Astrocyte (in vitro differentiated cells and primary cell): ENCODE results near the gene PXDC1. TPM values are rescaled to one million over a fixed set of nuclear protein-coding genes. Genes with fewer than 3 reads are reported as not detected.

Experiments used
- DNase-seq: peaks from one replicate; pipeline ENCODE4 v3.0.0-alpha.2; 2010; ENCODE audit warnings: low read depth
- FAIRE-seq: peaks from 2 replicates; lab custom pipeline; 2011; peaks lifted over from hg19 to GRCh38; lab: Jason Lieb, UNC
- H2AFZ ChIP-seq: 2 replicates; pipeline ENCODE4 v1.6.0; 2012; ENCODE audit warnings: low read depth, low read length, inconsistent platforms
- H3K27ac ChIP-seq: 2 replicates; pipeline ENCODE4 v1.5.1; 2011; ENCODE audit warnings: low read depth, low read length, inconsistent platforms
- H3K27me3 ChIP-seq: 2 replicates; pipeline ENCODE4 v1.6.0; 2011; ENCODE audit warnings: low read length, inconsistent platforms; ENCODE audit not compliant: insufficient read depth
- H3K36me3 ChIP-seq: 2 replicates; pipeline ENCODE4 v1.5.1; 2011; ENCODE audit warnings: low read length, inconsistent platforms; ENCODE audit not compliant: insufficient read depth
- H3K4me1 ChIP-seq: 2 replicates; pipeline ENCODE4 v1.5.1; 2011; ENCODE audit warnings: low read length, inconsistent platforms; ENCODE audit not compliant: insufficient read depth
- H3K4me2 ChIP-seq: 2 replicates; pipeline ENCODE4 v1.6.0; 2012; ENCODE audit warnings: low read length, inconsistent platforms
- H3K4me3 ChIP-seq: 2 replicates; pipeline ENCODE4 v1.5.1; 2011; ENCODE audit warnings: low read depth, mild to moderate bottlenecking, low read length, inconsistent platforms; ENCODE audit not compliant: insufficient read depth
- H3K79me2 ChIP-seq: 2 replicates; pipeline ENCODE4 v1.6.0; 2012; ENCODE audit warnings: mild to moderate bottlenecking, low read length, inconsistent platforms; ENCODE audit not compliant: insufficient read depth
- H3K9ac ChIP-seq: 2 replicates; pipeline ENCODE4 v1.6.0; 2012; ENCODE audit warnings: mild to moderate bottlenecking, low read length, inconsistent platforms
- H3K9me3 ChIP-seq: 2 replicates; pipeline ENCODE4 v1.5.1; 2012; ENCODE audit warnings: low read depth, mild to moderate bottlenecking, low read length, inconsistent platforms; ENCODE audit not compliant: insufficient read depth
- H4K20me1 ChIP-seq: 2 replicates; pipeline ENCODE4 v1.6.0; 2012; ENCODE audit warnings: low read length, inconsistent platforms; ENCODE audit not compliant: insufficient read depth
- H3K27ac Mint-ChIP-seq: one replicate; pipeline ENCODE4 v1.8.0; 2021; ENCODE audit warnings: mild to moderate bottlenecking, mixed read lengths; ENCODE audit not compliant: unreplicated experiment
- H3K27me3 Mint-ChIP-seq: one replicate; pipeline ENCODE4 v1.8.0; 2021; ENCODE audit warnings: low read depth, mixed read lengths; ENCODE audit not compliant: unreplicated experiment
- H3K36me3 Mint-ChIP-seq: one replicate; pipeline ENCODE4 v1.8.0; 2021; ENCODE audit warnings: low read depth, mixed read lengths; ENCODE audit not compliant: unreplicated experiment
- H3K4me1 Mint-ChIP-seq: one replicate; pipeline ENCODE4 v1.8.0; 2021; ENCODE audit warnings: low read depth, mixed read lengths; ENCODE audit not compliant: unreplicated experiment
- H3K4me3 Mint-ChIP-seq: one replicate; pipeline ENCODE4 v1.8.0; 2021; ENCODE audit warnings: mild to moderate bottlenecking, moderate library complexity, mixed read lengths; ENCODE audit not compliant: unreplicated experiment
- H3K9me3 Mint-ChIP-seq: one replicate; pipeline ENCODE4 v1.8.0; 2021; ENCODE audit warnings: mild to moderate bottlenecking, mixed read lengths; ENCODE audit not compliant: unreplicated experiment
- EZH2 ChIP-seq: IDR thresholded peaks from 2 replicates; pipeline ENCODE4 v1.6.1; 2012; ENCODE audit warnings: mild to moderate bottlenecking, low read length, inconsistent platforms; ENCODE audit not compliant: insufficient read depth
- total RNA-seq: library from RNA; stranded (reverse); gene quantifications from 2 replicates; pipeline ENCODE4 v1.2.1, GENCODE V29; 2021
- TF ChIP-seq, protein P1 (sequence below): IDR thresholded peaks from 2 replicates; pipeline ENCODE4 v1.5.1; 2011; ENCODE audit warnings: low read depth, mild to moderate bottlenecking, inconsistent platforms, low read length, moderate library complexity; ENCODE audit not compliant: insufficient read depth

The PXDC1 gene
- total RNA-seq, 1 donor from 2014 or later = 58.2 TPM

DNA sequence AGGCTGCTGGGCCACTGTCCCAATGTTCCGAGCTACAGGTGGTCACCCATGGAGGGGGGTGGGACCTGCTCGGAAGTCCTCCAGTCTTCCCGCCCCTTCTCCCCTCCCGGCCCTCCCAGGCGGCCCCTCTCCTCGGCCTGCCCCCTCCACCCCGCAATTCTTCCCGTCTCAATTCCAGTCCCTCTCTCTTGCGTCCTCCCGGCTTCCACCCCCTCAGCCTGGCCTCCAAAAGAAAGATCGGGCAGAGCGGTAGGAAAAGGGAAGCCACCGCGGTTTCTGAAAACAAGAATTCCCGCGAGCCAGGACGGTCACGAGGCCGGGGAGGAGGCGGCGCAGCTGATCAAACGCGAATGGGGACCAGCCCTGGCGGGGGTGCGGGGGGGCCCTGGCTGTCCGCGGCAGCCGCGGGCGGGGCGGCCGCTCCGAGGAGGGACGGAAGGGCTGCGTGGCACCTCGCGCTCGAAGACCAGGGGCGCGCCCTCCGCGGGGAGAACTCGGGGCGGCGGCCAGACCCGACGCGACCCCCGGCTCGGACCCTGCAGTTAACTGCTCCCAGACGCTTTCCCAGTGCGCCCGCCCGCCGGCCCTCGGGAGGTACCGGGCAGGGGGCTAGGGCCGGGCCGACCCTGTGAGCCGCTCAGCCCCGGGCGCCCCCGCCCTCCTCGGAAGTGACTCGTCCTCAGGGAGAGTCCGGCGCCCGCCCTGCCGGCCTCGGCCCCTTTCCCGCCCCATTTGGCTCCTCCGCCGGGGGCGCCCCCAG lies 1.0 kb downstream of the PXDC1 start:
- H3K36me3 ChIP-seq = peaks cover 10% of the 10 kb centered on the region
- DNase-seq (peak; percentile 60), FAIRE-seq (no peak)
- peaks cover 48% of the 10 kb centered on the region for H4K20me1 ChIP-seq
- peaks cover 10% of the 10 kb centered on the region for H3K36me3 Mint-ChIP-seq
- peak overlapping the region; percentile 91 for H3K4me2 ChIP-seq
- peak overlapping the region; percentile 91 for H3K4me3 Mint-ChIP-seq
- H2AFZ ChIP-seq = no peak overlapping the region
- TF ChIP-seq EZH2 = no peak
- TF ChIP-seq, protein P1, sequence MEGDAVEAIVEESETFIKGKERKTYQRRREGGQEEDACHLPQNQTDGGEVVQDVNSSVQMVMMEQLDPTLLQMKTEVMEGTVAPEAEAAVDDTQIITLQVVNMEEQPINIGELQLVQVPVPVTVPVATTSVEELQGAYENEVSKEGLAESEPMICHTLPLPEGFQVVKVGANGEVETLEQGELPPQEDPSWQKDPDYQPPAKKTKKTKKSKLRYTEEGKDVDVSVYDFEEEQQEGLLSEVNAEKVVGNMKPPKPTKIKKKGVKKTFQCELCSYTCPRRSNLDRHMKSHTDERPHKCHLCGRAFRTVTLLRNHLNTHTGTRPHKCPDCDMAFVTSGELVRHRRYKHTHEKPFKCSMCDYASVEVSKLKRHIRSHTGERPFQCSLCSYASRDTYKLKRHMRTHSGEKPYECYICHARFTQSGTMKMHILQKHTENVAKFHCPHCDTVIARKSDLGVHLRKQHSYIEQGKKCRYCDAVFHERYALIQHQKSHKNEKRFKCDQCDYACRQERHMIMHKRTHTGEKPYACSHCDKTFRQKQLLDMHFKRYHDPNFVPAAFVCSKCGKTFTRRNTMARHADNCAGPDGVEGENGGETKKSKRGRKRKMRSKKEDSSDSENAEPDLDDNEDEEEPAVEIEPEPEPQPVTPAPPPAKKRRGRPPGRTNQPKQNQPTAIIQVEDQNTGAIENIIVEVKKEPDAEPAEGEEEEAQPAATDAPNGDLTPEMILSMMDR = no peak
- no peaks in the 10 kb centered on the region for H3K27me3 ChIP-seq
- peak overlapping the region; percentile 96 for H3K9ac ChIP-seq
- H3K27me3 Mint-ChIP-seq = no peaks in the 10 kb centered on the region
- no peaks in the 10 kb centered on the region for H3K9me3 ChIP-seq
- H3K27ac Mint-ChIP-seq = peak overlapping the region; percentile 89
- H3K27ac ChIP-seq = peak overlapping the region; percentile 84
- peaks cover 41% of the 10 kb centered on the region for H3K4me1 Mint-ChIP-seq
- peaks cover 29% of the 10 kb centered on the region for H3K4me1 ChIP-seq
- H3K4me3 ChIP-seq = peak overlapping the region; percentile 78
- H3K9me3 Mint-ChIP-seq = no peaks in the 10 kb centered on the region
- H3K79me2 ChIP-seq = peaks cover 61% of the 10 kb centered on the region

DNA sequence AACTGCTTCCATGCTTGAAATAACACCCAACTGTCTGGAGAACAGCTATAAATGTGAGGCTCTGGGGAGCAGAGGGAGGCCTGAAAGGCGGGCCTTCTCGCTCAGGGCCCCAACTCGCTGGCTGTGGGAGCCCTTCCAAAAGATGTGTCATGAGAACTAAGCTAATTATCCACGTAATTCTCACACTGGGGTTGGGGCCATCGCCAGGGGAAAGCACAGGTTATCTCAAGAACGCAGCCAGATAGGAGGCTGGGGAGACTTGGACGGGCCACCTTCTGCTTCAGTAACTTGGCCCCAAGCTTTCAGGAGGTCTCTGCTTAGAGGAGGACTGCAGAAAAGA lies 1.6 kb downstream of the PXDC1 start:
- H3K9ac ChIP-seq = peak overlapping the region; percentile 96

More for the DNA sequence above, 1.6 kb downstream of the PXDC1 start:
- Histone ChIP-seq H4K20me1 (peaks cover 53% of the 10 kb centered on the region), H2AFZ (no peak overlapping the region), H3K4me2 (peak overlapping the region; percentile 91), H3K4me3 (peak overlapping the region; percentile 78), H3K79me2 (peaks cover 66% of the 10 kb centered on the region), H3K27me3 (no peaks in the 10 kb centered on the region), H3K27ac (peak overlapping the region; percentile 84), H3K4me1 (peaks cover 29% of the 10 kb centered on the region), H3K36me3 (peaks cover 13% of the 10 kb centered on the region), H3K9me3 (no peaks in the 10 kb centered on the region)
- Mint-ChIP-seq H3K27ac (peak overlapping the region; percentile 87), H3K4me1 (peaks cover 42% of the 10 kb centered on the region), H3K36me3 (peaks cover 10% of the 10 kb centered on the region), H3K4me3 (peak overlapping the region; percentile 91), H3K27me3 (no peaks in the 10 kb centered on the region), H3K9me3 (no peaks in the 10 kb centered on the region)
- DNase-seq (peak; percentile 76), FAIRE-seq (no peak)
- TF ChIP-seq EZH2 = no peak
- TF ChIP-seq, protein P1 = no peak
